Nephron progenitor cell (in vitro differentiated cells): ENCODE measurements around the gene KAT2A.

Experiments used
- DNase-seq: peaks from one replicate; pipeline ENCODE4 v3.0.0; 2021
- H3K27ac Mint-ChIP-seq: 2 replicates; pipeline ENCODE4 v1.8.0; 2021; ENCODE audit warnings: mild to moderate bottlenecking, moderate library complexity, mixed read lengths
- H3K27me3 Mint-ChIP-seq: 2 replicates; pipeline ENCODE4 v1.8.0; 2021; ENCODE audit warnings: mild to moderate bottlenecking, low read depth, mixed read lengths; ENCODE audit not compliant: poor library complexity
- H3K36me3 Mint-ChIP-seq: 2 replicates; pipeline ENCODE4 v1.8.0; 2021; ENCODE audit warnings: low read depth, mixed read lengths
- H3K4me1 Mint-ChIP-seq: 2 replicates; pipeline ENCODE4 v1.8.0; 2021; ENCODE audit warnings: mixed read lengths
- H3K4me3 Mint-ChIP-seq: 2 replicates; pipeline ENCODE4 v1.8.0; 2021; ENCODE audit warnings: mild to moderate bottlenecking, moderate library complexity, mixed read lengths
- H3K9me3 Mint-ChIP-seq: 2 replicates; pipeline ENCODE4 v1.8.0; 2021; ENCODE audit warnings: mild to moderate bottlenecking, moderate library complexity, mixed read lengths
- CTCF ChIP-seq: fragments of 200-600 bp; sonication (generic); IDR thresholded peaks from 2 replicates; pipeline ENCODE4 v1.5.0; 2021; ENCODE audit warnings: antibody characterized with exemption

KAT2A gene

GRCh38 chr17:42132941-42133340 lies 11.8 kb upstream of the KAT2A start:
- no peak for DNase-seq
- Mint-ChIP-seq H3K27ac (peak overlapping the region; percentile 9), H3K36me3 (peaks cover 13% of the 10 kb centered on the region), H3K4me3 (no peak overlapping the region), H3K4me1 (peaks cover 50% of the 10 kb centered on the region), H3K27me3 (peaks cover 3% of the 10 kb centered on the region), H3K9me3 (no peaks in the 10 kb centered on the region)
- TF ChIP-seq CTCF: no peak

- TF ChIP-seq CTCF: no peak
- peaks cover 49% of the 10 kb centered on the region for H3K4me1 Mint-ChIP-seq
- H3K9me3 Mint-ChIP-seq: no peaks in the 10 kb centered on the region
- H3K4me3 Mint-ChIP-seq: no peak overlapping the region
- DNase-seq: no peak
- peaks cover 3% of the 10 kb centered on the region for H3K27me3 Mint-ChIP-seq
- H3K27ac Mint-ChIP-seq: no peak overlapping the region
- peaks cover 21% of the 10 kb centered on the region for H3K36me3 Mint-ChIP-seq
Measured at GRCh38 chr17:42131981-42132432, 10.8 kb upstream of the KAT2A start.

GRCh38 chr17:42131232-42131631 lies 10.1 kb upstream of the KAT2A start:
- Mint-ChIP-seq H3K27ac (peak overlapping the region; percentile 55), H3K4me1 (peaks cover 44% of the 10 kb centered on the region), H3K36me3 (peaks cover 23% of the 10 kb centered on the region), H3K4me3 (no peak overlapping the region), H3K27me3 (peaks cover 3% of the 10 kb centered on the region), H3K9me3 (no peaks in the 10 kb centered on the region)
- DNase-seq: no peak
- no peak for TF ChIP-seq CTCF

GRCh38 chr17:42130310-42130936 lies 9.3 kb upstream of the KAT2A start:
- peak overlapping the region; percentile 81 for H3K27ac Mint-ChIP-seq
- TF ChIP-seq CTCF: no peak
- no peaks in the 10 kb centered on the region for H3K9me3 Mint-ChIP-seq
- H3K27me3 Mint-ChIP-seq: peaks cover 3% of the 10 kb centered on the region
- peaks cover 29% of the 10 kb centered on the region for H3K36me3 Mint-ChIP-seq
- no peak for DNase-seq
- H3K4me3 Mint-ChIP-seq: no peak overlapping the region
- peaks cover 36% of the 10 kb centered on the region for H3K4me1 Mint-ChIP-seq

- H3K9me3 Mint-ChIP-seq: no peaks in the 10 kb centered on the region
- peaks cover 32% of the 10 kb centered on the region for H3K4me1 Mint-ChIP-seq
- H3K4me3 Mint-ChIP-seq: no peak overlapping the region
- DNase-seq: no peak
- H3K36me3 Mint-ChIP-seq: peaks cover 39% of the 10 kb centered on the region
- H3K27me3 Mint-ChIP-seq: peaks cover 3% of the 10 kb centered on the region
- no peak overlapping the region for H3K27ac Mint-ChIP-seq
- no peak for TF ChIP-seq CTCF
Measured at GRCh38 chr17:42129109-42129837, 8.1 kb upstream of the KAT2A start.
